ENCODE data around the gene KRTAP12-4.

GRCh38 chr21:44653123-44653522, 1.3 kb downstream of the KRTAP12-4 start:
- no peak for TF ChIP-seq CTCF (IDR thresholded peaks at IDR 0.05)
- no peak for TF ChIP-seq POLR2A (IDR thresholded peaks at IDR 0.05; ENCODE audit: low read depth)
- TF ChIP-seq POLR2AphosphoS5 (IDR thresholded peaks at IDR 0.05) = no peak
- no peak for TF ChIP-seq EP300 (IDR thresholded peaks at IDR 0.05)
